Muscle of leg (tissue), 11 donors: ENCODE results near the gene NEIL3. TPM values are rescaled to one million over a fixed set of nuclear protein-coding genes. Genes with fewer than 3 reads are reported as not detected.

Source experiments
- DNase-seq: peaks from one replicate; pipeline ENCODE4 v3.0.0; 2013
- H3K27ac ChIP-seq: one replicate; pipeline ENCODE4 v1.5.1; 2013; ENCODE audit warnings: mild to moderate bottlenecking, low read length, control low read depth
- H3K27me3 ChIP-seq: one replicate; pipeline ENCODE4 v1.6.1; 2013; ENCODE audit warnings: low read length; ENCODE audit not compliant: control insufficient read depth, insufficient read depth
- H3K36me3 ChIP-seq: one replicate; pipeline ENCODE4 v1.6.1; 2013; ENCODE audit warnings: low read length; ENCODE audit not compliant: control insufficient read depth, insufficient read depth
- H3K4me1 ChIP-seq: one replicate; pipeline ENCODE4 v1.6.1; 2013; ENCODE audit warnings: low read length; ENCODE audit not compliant: control insufficient read depth, insufficient read depth
- H3K4me3 ChIP-seq: one replicate; pipeline ENCODE4 v1.5.1; 2013; ENCODE audit warnings: low read length, control low read depth
- H3K9me3 ChIP-seq: replicated peaks from 2 replicates; pipeline ENCODE4 v1.6.1; 2013; ENCODE audit warnings: low read depth, low read length; ENCODE audit not compliant: control insufficient read depth
- WGBS: methylation state at CpG from one replicate; pipeline ENCODE4 v1.1.5; 2013; ENCODE audit warnings: missing lambda C conversion rate; ENCODE audit not compliant: insufficient coverage; 5-methylcytosine and 5-hydroxymethylcytosine counted together
- polyA plus RNA-seq, 8 donors: library from polyadenylated mRNA; unstranded; fragments of 120-200 nt; gene quantifications; one replicate each; pipeline versions ENCODE4 v1.2.1 to v1.2.3, GENCODE V29; 2013; ENCODE audit warnings: inconsistent platforms in 1 of 8, low replicate concordance in 1 of 8; ENCODE audit not compliant: insufficient read length in 8 of 8, insufficient read depth in 1 of 8
- total RNA-seq: library from RNA; stranded (reverse); fragments of 120-200 nt; gene quantifications from one replicate; pipeline ENCODE4 v1.2.4, GENCODE V29; 2013

The NEIL3 gene
- total and polyA plus RNA-seq, 9 donors: 2.7 to 4.0 (median 3.5) TPM

GRCh38 chr4:177275999-177276398 is 33.7 kb upstream of the NEIL3 start:
- Histone ChIP-seq H3K4me3 (no peak overlapping the region), H3K27me3 (no peaks in the 10 kb centered on the region), H3K27ac (no peak overlapping the region), H3K9me3 (no peaks in the 10 kb centered on the region), H3K36me3 (no peaks in the 10 kb centered on the region), H3K4me1 (no peaks in the 10 kb centered on the region)
- DNase-seq: no peak
- no CpG with 5 or more reads among the region's 4 CpGs for WGBS

- H3K36me3 ChIP-seq: no peaks in the 10 kb centered on the region
- no peaks in the 10 kb centered on the region for H3K27me3 ChIP-seq
- H3K4me1 ChIP-seq: no peaks in the 10 kb centered on the region
- no CpG with 5 or more reads among the region's 4 CpGs for WGBS
- no peak for DNase-seq
- H3K4me3 ChIP-seq: no peak overlapping the region
- no peaks in the 10 kb centered on the region for H3K9me3 ChIP-seq
- no peak overlapping the region for H3K27ac ChIP-seq
Measured at GRCh38 chr4:177281351-177281909, 28.2 kb upstream of the NEIL3 start.

GRCh38 chr4:177282284-177282835 is 27.3 kb upstream of the NEIL3 start:
- WGBS: 86% methylated on average over 3 of the region's 5 CpGs
- no peak for DNase-seq
- no peaks in the 10 kb centered on the region for H3K27me3 ChIP-seq
- no peaks in the 10 kb centered on the region for H3K9me3 ChIP-seq
- no peak overlapping the region for H3K27ac ChIP-seq
- H3K4me3 ChIP-seq: no peak overlapping the region
- no peaks in the 10 kb centered on the region for H3K36me3 ChIP-seq
- no peaks in the 10 kb centered on the region for H3K4me1 ChIP-seq

GRCh38 chr4:177283167-177283566 is 26.5 kb upstream of the NEIL3 start:
- no peaks in the 10 kb centered on the region for H3K9me3 ChIP-seq
- H3K27me3 ChIP-seq: no peaks in the 10 kb centered on the region
- H3K36me3 ChIP-seq: no peaks in the 10 kb centered on the region
- H3K4me1 ChIP-seq: no peaks in the 10 kb centered on the region
- whole genome bisulfite sequencing: no CpG with 5 or more reads among the region's 2 CpGs
- no peak overlapping the region for H3K4me3 ChIP-seq
- H3K27ac ChIP-seq: no peak overlapping the region
- no peak for DNase-seq

GRCh38 chr4:177285953-177286352 is 23.7 kb upstream of the NEIL3 start:
- Histone ChIP-seq H3K36me3 (no peaks in the 10 kb centered on the region), H3K4me1 (no peaks in the 10 kb centered on the region), H3K4me3 (no peak overlapping the region), H3K27me3 (no peaks in the 10 kb centered on the region), H3K27ac (no peak overlapping the region), H3K9me3 (no peaks in the 10 kb centered on the region)
- no peak for DNase-seq
- 100% methylated on average over 3 of the region's 6 CpGs for WGBS

- 60% methylated on average over 1 of the region's 1 CpG for WGBS
- H3K9me3 ChIP-seq: no peaks in the 10 kb centered on the region
- H3K36me3 ChIP-seq: no peaks in the 10 kb centered on the region
- no peak overlapping the region for H3K4me3 ChIP-seq
- DNase-seq: no peak
- no peaks in the 10 kb centered on the region for H3K4me1 ChIP-seq
- H3K27ac ChIP-seq: no peak overlapping the region
- H3K27me3 ChIP-seq: no peaks in the 10 kb centered on the region
Measured at GRCh38 chr4:177287255-177287654, 22.4 kb upstream of the NEIL3 start.

GRCh38 chr4:177288335-177288734 is 21.3 kb upstream of the NEIL3 start:
- DNase-seq: no peak
- H3K9me3 ChIP-seq: no peaks in the 10 kb centered on the region
- WGBS: no CpG with 5 or more reads among the region's 1 CpG
- H3K36me3 ChIP-seq: no peaks in the 10 kb centered on the region
- no peaks in the 10 kb centered on the region for H3K27me3 ChIP-seq
- no peaks in the 10 kb centered on the region for H3K4me1 ChIP-seq
- H3K4me3 ChIP-seq: no peak overlapping the region
- H3K27ac ChIP-seq: no peak overlapping the region

- no peak for DNase-seq
- Histone ChIP-seq H3K4me1 (no peaks in the 10 kb centered on the region), H3K27me3 (no peaks in the 10 kb centered on the region), H3K4me3 (no peak overlapping the region), H3K27ac (no peak overlapping the region), H3K9me3 (no peaks in the 10 kb centered on the region), H3K36me3 (no peaks in the 10 kb centered on the region)
- WGBS: no CpG with 5 or more reads among the region's 6 CpGs
Measured at GRCh38 chr4:177290780-177291179, 18.9 kb upstream of the NEIL3 start.

GRCh38 chr4:177292171-177292570 is 17.5 kb upstream of the NEIL3 start:
- Histone ChIP-seq H3K27me3 (no peaks in the 10 kb centered on the region), H3K9me3 (no peaks in the 10 kb centered on the region), H3K4me1 (no peaks in the 10 kb centered on the region), H3K36me3 (no peaks in the 10 kb centered on the region), H3K4me3 (no peak overlapping the region), H3K27ac (no peak overlapping the region)
- DNase-seq: no peak
- WGBS: no CpG with 5 or more reads among the region's 2 CpGs

GRCh38 chr4:177293208-177294033 is 16.3 kb upstream of the NEIL3 start:
- H3K36me3 ChIP-seq: no peaks in the 10 kb centered on the region
- 13% methylated on average over 1 of the region's 5 CpGs for WGBS
- no peaks in the 10 kb centered on the region for H3K27me3 ChIP-seq
- no peak overlapping the region for H3K27ac ChIP-seq
- H3K4me1 ChIP-seq: no peaks in the 10 kb centered on the region
- H3K4me3 ChIP-seq: no peak overlapping the region
- peaks cover 8% of the 10 kb centered on the region for H3K9me3 ChIP-seq
- no peak for DNase-seq
